A549 treated with RU486 at 1 μM for 4 hours (cell line): ENCODE measurements around the gene YIPF5. TPM values are rescaled to one million over a fixed set of nuclear protein-coding genes. Genes with fewer than 3 reads are reported as not detected.

Experiments used
- total RNA-seq: library from RNA; stranded (reverse); fragments of 200-300 nt; extraction: Qiagen RNA extraction; gene quantifications from 5 replicates; pipeline ENCODE4 v1.2.3, GENCODE V29; 2022; ENCODE audit warnings: low read depth

Gene YIPF5
- total RNA-seq = 59.7 to 89.5 TPM (median 71.0 TPM) in 5 replicates

DNA sequence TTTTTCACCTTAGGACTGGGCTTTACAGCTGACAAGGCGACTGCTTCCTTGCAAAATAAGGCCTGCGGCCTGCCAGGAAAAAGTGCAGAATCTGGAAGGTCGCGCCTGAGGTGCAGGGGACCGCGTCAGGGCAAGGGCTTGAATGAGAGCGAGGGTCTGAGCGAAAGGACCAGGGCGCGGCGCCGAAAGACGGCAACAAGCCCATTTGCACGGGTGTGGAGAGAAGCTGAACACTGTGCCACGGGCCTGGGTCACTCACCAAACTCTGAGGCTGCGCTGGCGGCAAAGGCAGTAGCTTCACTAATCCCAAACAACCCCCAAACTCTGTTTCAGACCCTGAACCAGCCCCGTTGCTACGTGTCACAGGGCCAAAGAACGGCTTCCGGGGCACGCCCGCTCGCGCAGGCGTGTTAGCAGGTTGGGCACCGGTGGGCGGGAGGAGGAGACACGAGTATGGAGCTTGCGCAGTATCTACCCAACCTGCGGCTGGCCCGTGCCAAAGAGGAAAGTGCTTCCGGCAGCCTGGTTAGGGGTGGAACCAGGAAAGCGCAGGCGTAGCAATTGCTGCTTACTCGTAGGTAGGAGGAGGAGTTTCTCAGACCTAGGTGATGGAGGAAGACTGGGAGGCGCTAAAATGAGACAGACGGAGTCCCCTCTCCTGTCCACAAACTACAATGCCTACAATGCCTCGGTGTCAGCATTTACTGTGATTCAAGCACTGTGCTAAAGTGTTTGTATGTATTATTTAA, at the start of gene YIPF5, which contains the start of gene KCTD16:
Gene YIPF5, minus strand, starts transcription at position 384 of the 749 bp plus-strand sequence. CDS start 704 bp downstream, outside the sequence.
Gene KCTD16, plus strand, starts transcription at position 598 of the 749 bp plus-strand sequence.

Other genes with a start within 250 kb of the YIPF5 start
- 0.02 to 0.08 TPM (median 0.04 TPM) in 4 of 5 replicates, not detected in the other for gene KCTD16, start 214 bp upstream of the YIPF5 start, total RNA-seq